SK-N-SH treated with all-trans-retinoic acid at 6 μM for 48 hours (cell line): ENCODE measurements around the gene ASCC3.
A peak's percentile ranks its signal among the peaks of the same experiment; 100 is the strongest.

ENCODE experiments used
- ATAC-seq: fragments of 200-7000 bp; cut with Tn5 transposase; 3 replicates; pipeline ENCODE4 v1.9.1; 2020; ENCODE audit warnings: mild to moderate bottlenecking, moderate library complexity
- ARNTL ChIP-seq: fragments of 450-650 bp; formaldehyde crosslinking; IDR thresholded peaks from 2 replicates; pipeline ENCODE4 v1.5.0; 2020; ENCODE audit warnings: low read depth, mild to moderate bottlenecking, moderate library complexity, borderline replicate concordance
- BACH2 ChIP-seq: fragments of 250-450 bp; sonication (Bioruptor Pico); IDR thresholded peaks from 2 replicates; pipeline ENCODE4 v1.9.0; 2021; ENCODE audit warnings: mild to moderate bottlenecking, borderline replicate concordance
- CREB5 ChIP-seq: fragments of 250-450 bp; sonication (Bioruptor Pico); IDR thresholded peaks from 2 replicates; pipeline ENCODE4 v1.5.1; 2020; ENCODE audit warnings: low read depth, mild to moderate bottlenecking, moderate library complexity
- ESRRG ChIP-seq: fragments of 250-450 bp; sonication (Bioruptor Pico); IDR thresholded peaks from 2 replicates; pipeline ENCODE4 v1.6.1; 2021; ENCODE audit warnings: mild to moderate bottlenecking
- GLIS3 ChIP-seq: fragments of 250-450 bp; sonication (Bioruptor Pico); IDR thresholded peaks from 2 replicates; pipeline ENCODE4 v1.5.0; 2020; ENCODE audit warnings: mild to moderate bottlenecking, moderate library complexity
- ISL1 ChIP-seq: fragments of 250-450 bp; sonication (Bioruptor Pico); IDR thresholded peaks from 2 replicates; pipeline ENCODE4 v2.1.2; 2022; ENCODE audit warnings: mild to moderate bottlenecking, moderate library complexity
- OSR1 ChIP-seq: fragments of 250-450 bp; sonication (Bioruptor Pico); IDR thresholded peaks from 2 replicates; pipeline ENCODE4 v1.8.0; 2022; ENCODE audit warnings: moderate library complexity, mild to moderate bottlenecking, inconsistent platforms
- PATZ1 ChIP-seq: fragments of 250-450 bp; sonication (Bioruptor Pico); IDR thresholded peaks from 2 replicates; pipeline ENCODE4 v1.8.0; 2020; ENCODE audit warnings: mild to moderate bottlenecking, moderate library complexity, borderline replicate concordance
- PPARA ChIP-seq: fragments of 250-450 bp; sonication (Bioruptor Pico); IDR thresholded peaks from 2 replicates; pipeline ENCODE4 v1.5.0; 2020; ENCODE audit warnings: mild to moderate bottlenecking, borderline replicate concordance
- RARB ChIP-seq: fragments of 250-450 bp; sonication (Bioruptor Pico); IDR thresholded peaks from 2 replicates; pipeline ENCODE4 v1.8.0; 2021; ENCODE audit warnings: mild to moderate bottlenecking, moderate library complexity
- SNAI2 ChIP-seq: fragments of 250-450 bp; sonication (Bioruptor Pico); IDR thresholded peaks from 2 replicates; pipeline ENCODE4 v1.5.0; 2020; ENCODE audit warnings: mild to moderate bottlenecking, moderate library complexity
- TOX ChIP-seq: fragments of 250-450 bp; sonication (Bioruptor Pico); IDR thresholded peaks from 2 replicates; pipeline ENCODE4 v1.8.0; 2021; ENCODE audit warnings: mild to moderate bottlenecking, moderate library complexity, borderline replicate concordance
- TSHZ2 ChIP-seq: fragments of 250-450 bp; sonication (Bioruptor Pico); IDR thresholded peaks from 2 replicates; pipeline ENCODE4 v1.5.0; 2020; ENCODE audit warnings: mild to moderate bottlenecking, moderate library complexity
- ZFP3 ChIP-seq: fragments of 250-450 bp; sonication (Bioruptor Pico); IDR thresholded peaks from 2 replicates; pipeline ENCODE4 v1.5.0; 2020; ENCODE audit warnings: mild to moderate bottlenecking, moderate library complexity
- ZFP30 ChIP-seq: fragments of 450-650 bp; formaldehyde crosslinking; IDR thresholded peaks from 2 replicates; pipeline ENCODE4 v1.5.0; 2022; ENCODE audit warnings: mild to moderate bottlenecking, moderate library complexity
- ZNF565 ChIP-seq: fragments of 450-650 bp; formaldehyde crosslinking; conservative IDR thresholded peaks from 2 replicates; pipeline ENCODE4 v1.5.0; 2020; ENCODE audit warnings: low read depth, mild to moderate bottlenecking, moderate library complexity
- ZNF70 ChIP-seq: fragments of 450-650 bp; formaldehyde crosslinking; IDR thresholded peaks from 2 replicates; pipeline ENCODE4 v1.5.0; 2020; ENCODE audit warnings: mild to moderate bottlenecking, moderate library complexity
- ZNF8 ChIP-seq: fragments of 450-650 bp; formaldehyde crosslinking; IDR thresholded peaks from 2 replicates; pipeline ENCODE4 v1.5.0; 2020; ENCODE audit warnings: mild to moderate bottlenecking, moderate library complexity

Gene ASCC3

GRCh38 chr6:100721256-100721655 is 159.9 kb downstream of the ASCC3 start:
- no peak for ATAC-seq
- no peak for TF ChIP-seq ZNF8 (CRISPR knock-in tag)
- TF ChIP-seq SNAI2 (CRISPR knock-in tag) = no peak
- TF ChIP-seq PPARA (CRISPR knock-in tag) = no peak
- no peak for TF ChIP-seq BACH2 (CRISPR knock-in tag)
- TF ChIP-seq GLIS3 (CRISPR knock-in tag) = no peak
- TF ChIP-seq RARB (CRISPR knock-in tag) = no peak
- no peak for TF ChIP-seq ZFP30 (CRISPR knock-in tag)
- no peak for TF ChIP-seq ZNF565 (CRISPR knock-in tag)
- no peak for TF ChIP-seq ISL1 (CRISPR knock-in tag)

- TF ChIP-seq CREB5 (no peak), ZFP3 (CRISPR knock-in tag) (no peak), PATZ1 (no peak)
- peak; percentile 57; the same call in 2 of the 3 replicates for ATAC-seq
These were observed 161.0 kb downstream of the ASCC3 start for GRCh38 chr6:100719883-100720682.

- TF ChIP-seq TOX = no peak
- no peak for ATAC-seq
These were observed 168.1 kb downstream of the ASCC3 start for GRCh38 chr6:100712997-100713396.

- no peak for ATAC-seq
- no peak for TF ChIP-seq SNAI2 (CRISPR knock-in tag)
- no peak for TF ChIP-seq ZNF8 (CRISPR knock-in tag)
- TF ChIP-seq TSHZ2 (CRISPR knock-in tag) = no peak
- TF ChIP-seq ZNF70 (CRISPR knock-in tag) = no peak
- no peak for TF ChIP-seq RARB (CRISPR knock-in tag)
- TF ChIP-seq ESRRG = no peak
These were observed 174.6 kb downstream of the ASCC3 start for GRCh38 chr6:100706491-100706890.

GRCh38 chr6:100704961-100705360 is 176.2 kb downstream of the ASCC3 start:
- TF ChIP-seq RARB (CRISPR knock-in tag) (no peak), PATZ1 (no peak), SNAI2 (CRISPR knock-in tag) (no peak), TOX (no peak), GLIS3 (CRISPR knock-in tag) (no peak), OSR1 (CRISPR knock-in tag) (no peak), PPARA (CRISPR knock-in tag) (no peak), ESRRG (no peak), ZNF8 (CRISPR knock-in tag) (no peak), BACH2 (CRISPR knock-in tag) (no peak), ARNTL (no peak), ZNF70 (CRISPR knock-in tag) (no peak), CREB5 (no peak)
- no peak for ATAC-seq
